CD4-positive, CD25-positive, alpha-beta regulatory T cell (primary cell): ENCODE data around the gene ASPSCR1. TPM values are rescaled to one million over a fixed set of nuclear protein-coding genes. Genes with fewer than 3 reads are reported as not detected.

ENCODE experiments used
- ATAC-seq, 2 donors: fragments of 150-1000 bp; cut with Tn5 transposase; one replicate each; pipeline ENCODE4 v1.10.0; 2021; ENCODE audit warnings: low read depth in 2 of 2, moderate number of reproducible peaks in 2 of 2, moderate library complexity in 1 of 2
- DNase-seq, 3 donors: peaks; one replicate each; pipeline versions ENCODE4 v3.0.0 to v3.0.0-alpha.2; 2012 to 2022; ENCODE audit warnings: mixed read lengths in 1 of 3
- H3K27ac ChIP-seq: one replicate; pipeline ENCODE4 v1.7.0; 2013; ENCODE audit warnings: mild to moderate bottlenecking, low read length; ENCODE audit not compliant: insufficient read depth, poor library complexity, severe bottlenecking
- H3K27me3 ChIP-seq: one replicate; pipeline ENCODE4 v1.7.0; 2013; ENCODE audit warnings: low read length; ENCODE audit not compliant: control insufficient read depth, insufficient read depth
- H3K36me3 ChIP-seq: one replicate; pipeline ENCODE4 v1.7.0; 2013; ENCODE audit warnings: mild to moderate bottlenecking, low read length, moderate library complexity; ENCODE audit not compliant: control insufficient read depth, insufficient read depth
- H3K4me1 ChIP-seq: 2 replicates; pipeline ENCODE4 v1.7.0; 2013; ENCODE audit warnings: mild to moderate bottlenecking, low read length; ENCODE audit not compliant: insufficient read depth, control insufficient read depth, poor library complexity, severe bottlenecking
- H3K4me3 ChIP-seq: one replicate; pipeline ENCODE4 v1.7.0; 2013; ENCODE audit warnings: low read depth, mild to moderate bottlenecking, low read length, moderate library complexity
- H3K9me3 ChIP-seq, 2 experiments: 1 replicate in 1 of 2; 2 replicates in 1 of 2; pipeline ENCODE4 v1.7.0; 2013; ENCODE audit warnings: low read length in 2 of 2, mild to moderate bottlenecking in 1 of 2, moderate library complexity in 1 of 2; ENCODE audit not compliant: control insufficient read depth in 2 of 2
- H3K27ac Mint-ChIP-seq, 3 donors: one replicate each; pipeline ENCODE4 v1.8.0; 2020 to 2022; ENCODE audit warnings: mild to moderate bottlenecking in 3 of 3, mixed read lengths in 3 of 3, moderate library complexity in 2 of 3
- H3K27me3 Mint-ChIP-seq: one replicate; pipeline ENCODE4 v1.8.0; 2022; ENCODE audit warnings: mild to moderate bottlenecking, mixed read lengths
- H3K36me3 Mint-ChIP-seq: one replicate; pipeline ENCODE4 v1.8.0; 2020; ENCODE audit warnings: mixed read lengths
- H3K4me1 Mint-ChIP-seq, 4 donors: one replicate each; pipeline ENCODE4 v1.8.0; 2020 to 2022; ENCODE audit warnings: mixed read lengths in 4 of 4, mild to moderate bottlenecking in 1 of 4
- H3K4me3 Mint-ChIP-seq, 4 donors: one replicate each; pipeline ENCODE4 v1.8.0; 2020 to 2022; ENCODE audit warnings: mild to moderate bottlenecking in 4 of 4, mixed read lengths in 4 of 4, moderate library complexity in 3 of 4
- H3K9me3 Mint-ChIP-seq, 7 donors: one replicate each; pipeline ENCODE4 v1.8.0; 2020 to 2022; ENCODE audit warnings: mixed read lengths in 7 of 7, mild to moderate bottlenecking in 3 of 7, moderate library complexity in 2 of 7
- polyA plus RNA-seq, 4 donors: library from polyadenylated mRNA; unstranded; fragments of 300-500 nt; fragmentation: Illumina TruSeq; gene quantifications; one replicate each; pipeline ENCODE4 v1.2.3, GENCODE V29; 2021
- total RNA-seq: library from RNA; stranded (reverse); gene quantifications from one replicate; pipeline ENCODE4 v1.2.3, GENCODE V29; 2022

ASPSCR1 gene
- total and polyA plus RNA-seq, 5 donors from 2014 or later, result 25.2 to 41.4 (median 29.1) TPM

DNA sequence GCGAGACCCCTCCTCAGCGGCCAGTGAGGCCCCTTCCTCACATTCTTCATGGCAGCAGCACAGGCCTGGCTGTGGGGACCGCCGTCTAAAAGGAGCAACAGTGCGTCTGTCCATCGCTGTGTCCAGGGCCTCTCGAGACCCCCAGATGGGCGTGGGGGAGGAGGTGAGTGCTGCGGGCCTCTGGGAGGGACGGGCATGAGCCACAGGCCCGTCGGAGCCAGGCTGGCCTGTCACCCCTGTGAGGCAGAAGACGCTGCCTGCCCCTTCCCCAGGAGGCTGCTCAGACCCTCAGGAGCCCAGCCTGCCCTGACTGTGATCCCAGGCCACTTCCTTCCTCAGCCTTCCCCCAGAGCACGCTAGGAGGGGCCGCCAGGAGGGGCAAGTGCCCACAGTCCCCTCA is 38.2 kb upstream of the ASPSCR1 start:
- no peak for ATAC-seq
- H3K9me3 ChIP-seq, result no peaks in the 10 kb centered on the region
- Mint-ChIP-seq H3K9me3 (peaks cover 0 to 1% (median 0%) of the 10 kb centered on the region in 7 donors), H3K27ac (no peak overlapping the region), H3K4me3 (peak overlapping the region in 1 of 4 donors; percentile 21), H3K4me1 (peaks cover 0 to 20% (median 0%) of the 10 kb centered on the region in 4 donors), H3K27me3 (peaks cover 7% of the 10 kb centered on the region), H3K36me3 (no peaks in the 10 kb centered on the region)
- H3K4me3 ChIP-seq, result no peak overlapping the region
- H3K27ac ChIP-seq, result no peak overlapping the region
- peaks cover 12% of the 10 kb centered on the region for H3K4me1 ChIP-seq
- no peaks in the 10 kb centered on the region for H3K36me3 ChIP-seq
- DNase-seq, result no peak
- H3K27me3 ChIP-seq, result no peaks in the 10 kb centered on the region

DNA sequence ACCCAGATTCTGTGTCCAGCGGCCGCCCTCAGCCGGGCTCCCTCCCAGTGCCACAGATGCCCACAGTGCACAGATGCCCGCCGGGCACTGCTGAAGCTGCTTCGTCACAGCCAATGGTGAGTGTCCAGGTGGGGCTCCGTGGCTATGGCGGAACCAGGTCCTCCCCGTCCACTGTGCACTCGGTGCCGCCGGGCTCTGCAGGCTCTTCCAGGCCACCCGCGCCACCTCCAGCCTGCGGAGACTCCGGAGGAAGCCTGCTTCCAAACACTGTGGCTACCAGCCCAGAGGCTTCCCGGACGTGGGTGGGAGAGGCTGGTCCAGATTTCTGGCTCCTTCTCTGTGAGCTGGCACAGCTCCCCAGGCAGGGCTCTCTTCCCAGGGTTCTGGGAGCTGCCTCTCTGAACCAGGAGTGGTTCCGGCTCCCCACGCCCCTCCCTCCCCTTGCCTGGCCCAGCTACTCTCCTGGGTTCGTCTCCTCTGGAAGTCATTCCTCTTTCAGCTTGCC is 37.5 kb upstream of the ASPSCR1 start:
- peak overlapping the region in 1 of 4 donors; percentile 36 for H3K4me3 Mint-ChIP-seq
- peaks cover 0 to 1% (median 0%) of the 10 kb centered on the region in 7 donors for H3K9me3 Mint-ChIP-seq
- peaks cover 7% of the 10 kb centered on the region for H3K27me3 Mint-ChIP-seq
- ATAC-seq, result no peak
- Histone ChIP-seq H3K27me3 (no peaks in the 10 kb centered on the region), H3K27ac (no peak overlapping the region), H3K36me3 (no peaks in the 10 kb centered on the region), H3K4me1 (peaks cover 12% of the 10 kb centered on the region), H3K4me3 (no peak overlapping the region), H3K9me3 (no peaks in the 10 kb centered on the region)
- H3K4me1 Mint-ChIP-seq, result peaks cover 0 to 20% (median 0%) of the 10 kb centered on the region in 4 donors
- no peaks in the 10 kb centered on the region for H3K36me3 Mint-ChIP-seq
- DNase-seq, result no peak
- no peak overlapping the region for H3K27ac Mint-ChIP-seq

GRCh38 chr17:81940538-81941483 is 36.6 kb upstream of the ASPSCR1 start:
- Mint-ChIP-seq H3K4me1 (peaks cover 0 to 17% (median 0%) of the 10 kb centered on the region in 4 donors), H3K9me3 (peaks cover 0 to 1% (median 0%) of the 10 kb centered on the region in 7 donors), H3K27ac (no peak overlapping the region), H3K36me3 (no peaks in the 10 kb centered on the region), H3K4me3 (peak overlapping the region in 1 of 4 donors; percentile 36), H3K27me3 (peaks cover 7% of the 10 kb centered on the region)
- DNase-seq (no peak), ATAC-seq (no peak)
- no peaks in the 10 kb centered on the region for H3K36me3 ChIP-seq
- H3K27me3 ChIP-seq, result no peaks in the 10 kb centered on the region
- no peaks in the 10 kb centered on the region for H3K9me3 ChIP-seq
- no peak overlapping the region for H3K4me3 ChIP-seq
- no peak overlapping the region for H3K27ac ChIP-seq
- H3K4me1 ChIP-seq, result peaks cover 12% of the 10 kb centered on the region

GRCh38 chr17:81941484-81942166 is 35.8 kb upstream of the ASPSCR1 start:
- H3K4me1 ChIP-seq, result peaks cover 10% of the 10 kb centered on the region
- peaks cover 7% of the 10 kb centered on the region for H3K27me3 Mint-ChIP-seq
- H3K9me3 ChIP-seq, result no peaks in the 10 kb centered on the region
- H3K27ac ChIP-seq, result no peak overlapping the region
- no peak overlapping the region for H3K4me3 ChIP-seq
- H3K9me3 Mint-ChIP-seq, result peaks cover 0 to 1% (median 0%) of the 10 kb centered on the region in 7 donors
- no peak overlapping the region for H3K27ac Mint-ChIP-seq
- peaks cover 0 to 11% (median 0%) of the 10 kb centered on the region in 4 donors for H3K4me1 Mint-ChIP-seq
- no peaks in the 10 kb centered on the region for H3K27me3 ChIP-seq
- no peak for ATAC-seq
- no peak overlapping the region for H3K4me3 Mint-ChIP-seq
- no peaks in the 10 kb centered on the region for H3K36me3 Mint-ChIP-seq
- DNase-seq, result no peak
- no peaks in the 10 kb centered on the region for H3K36me3 ChIP-seq

GRCh38 chr17:81942167-81942553 is 35.3 kb upstream of the ASPSCR1 start:
- Mint-ChIP-seq H3K36me3 (no peaks in the 10 kb centered on the region), H3K4me3 (no peak overlapping the region), H3K27ac (no peak overlapping the region), H3K9me3 (peaks cover 0 to 1% (median 0%) of the 10 kb centered on the region in 7 donors), H3K4me1 (peaks cover 0 to 10% (median 0%) of the 10 kb centered on the region in 4 donors), H3K27me3 (peaks cover 7% of the 10 kb centered on the region)
- DNase-seq (no peak), ATAC-seq (no peak)
- Histone ChIP-seq H3K36me3 (no peaks in the 10 kb centered on the region), H3K4me3 (no peak overlapping the region), H3K27ac (no peak overlapping the region), H3K9me3 (no peaks in the 10 kb centered on the region), H3K4me1 (peaks cover 5% of the 10 kb centered on the region), H3K27me3 (no peaks in the 10 kb centered on the region)

DNA sequence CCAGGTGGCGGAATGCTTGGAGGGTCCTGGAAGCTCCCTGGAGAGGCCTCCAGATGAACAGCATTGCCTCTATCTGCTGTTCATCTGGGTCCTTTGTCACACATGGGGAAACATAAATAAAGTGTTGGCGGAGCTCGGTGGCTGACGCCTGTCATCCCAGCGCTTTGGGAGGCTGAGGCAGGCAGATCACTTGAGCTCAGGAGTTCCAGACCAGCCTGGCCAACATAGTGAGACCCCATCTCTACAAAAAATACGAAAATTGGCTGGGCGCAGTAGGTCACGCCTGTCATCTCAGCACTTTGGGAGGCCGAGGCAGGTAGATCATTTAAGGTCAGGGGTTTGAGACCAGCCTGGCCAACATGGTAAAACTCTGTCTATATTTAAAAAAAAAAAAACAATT is 32.6 kb upstream of the ASPSCR1 start:
- Histone ChIP-seq H3K27me3 (no peaks in the 10 kb centered on the region), H3K36me3 (no peaks in the 10 kb centered on the region), H3K9me3 (no peaks in the 10 kb centered on the region), H3K27ac (no peak overlapping the region), H3K4me1 (no peaks in the 10 kb centered on the region), H3K4me3 (no peak overlapping the region)
- peak overlapping the region in 1 of 3 donors; percentile 43 for H3K27ac Mint-ChIP-seq
- no peaks in the 10 kb centered on the region for H3K4me1 Mint-ChIP-seq
- H3K9me3 Mint-ChIP-seq, result peaks cover 0 to 1% (median 0%) of the 10 kb centered on the region in 7 donors
- no peak overlapping the region for H3K4me3 Mint-ChIP-seq
- H3K36me3 Mint-ChIP-seq, result no peaks in the 10 kb centered on the region
- ATAC-seq (no peak), DNase-seq (no peak)
- peaks cover 7% of the 10 kb centered on the region for H3K27me3 Mint-ChIP-seq

DNA sequence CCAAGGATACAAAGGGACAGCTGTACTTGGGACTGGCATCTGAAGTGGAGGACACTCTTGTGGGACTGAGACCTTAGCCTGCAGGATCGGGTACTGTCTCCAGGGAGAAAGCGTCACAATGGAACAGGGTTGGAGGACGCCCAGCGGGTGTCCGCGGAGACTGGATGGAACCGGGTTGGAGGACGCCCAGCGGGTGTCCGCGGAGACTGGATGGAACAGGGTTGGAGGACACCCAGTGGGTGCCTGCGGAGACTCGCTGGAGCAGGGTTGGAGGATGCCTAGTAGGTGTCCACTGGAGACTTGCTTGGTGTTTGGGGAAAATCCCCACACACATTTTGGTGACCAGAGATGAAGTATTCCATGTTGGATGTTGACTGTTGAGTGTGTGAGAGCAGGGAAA is 30.2 kb upstream of the ASPSCR1 start, which contains the start of gene MYADML2:
Gene MYADML2 (minus strand): TSS at position 45 of the 400 bp plus-strand sequence. CDS start 5,492 bp downstream, outside the sequence.
- Mint-ChIP-seq H3K4me1 (peaks cover 0 to 9% (median 0%) of the 10 kb centered on the region in 4 donors), H3K4me3 (no peak within 1 kb of the TSS), H3K9me3 (no peaks in the 10 kb centered on the region), H3K36me3 (no peaks in the 10 kb centered on the region), H3K27ac (no peak within 1 kb of the TSS), H3K27me3 (peaks cover 11% of the 10 kb centered on the region)
- no peaks in the 10 kb centered on the region for H3K4me1 ChIP-seq
- DNase-seq (no peak), ATAC-seq (no peak)
- no peaks in the 10 kb centered on the region for H3K27me3 ChIP-seq
- H3K27ac ChIP-seq, result no peak within 1 kb of the TSS
- H3K4me3 ChIP-seq, result no peak within 1 kb of the TSS
- H3K36me3 ChIP-seq, result no peaks in the 10 kb centered on the region
- no peaks in the 10 kb centered on the region for H3K9me3 ChIP-seq
